Measurements from ENCODE around the gene GPI. TPM values are rescaled to one million over a fixed set of nuclear protein-coding genes. Genes with fewer than 3 reads are reported as not detected.
A peak's percentile ranks its signal among the peaks of the same experiment; 100 is the strongest.

Gene GPI
- total RNA-seq = 100 to 1,000 TPM; 106 to 188 TPM

DNA sequence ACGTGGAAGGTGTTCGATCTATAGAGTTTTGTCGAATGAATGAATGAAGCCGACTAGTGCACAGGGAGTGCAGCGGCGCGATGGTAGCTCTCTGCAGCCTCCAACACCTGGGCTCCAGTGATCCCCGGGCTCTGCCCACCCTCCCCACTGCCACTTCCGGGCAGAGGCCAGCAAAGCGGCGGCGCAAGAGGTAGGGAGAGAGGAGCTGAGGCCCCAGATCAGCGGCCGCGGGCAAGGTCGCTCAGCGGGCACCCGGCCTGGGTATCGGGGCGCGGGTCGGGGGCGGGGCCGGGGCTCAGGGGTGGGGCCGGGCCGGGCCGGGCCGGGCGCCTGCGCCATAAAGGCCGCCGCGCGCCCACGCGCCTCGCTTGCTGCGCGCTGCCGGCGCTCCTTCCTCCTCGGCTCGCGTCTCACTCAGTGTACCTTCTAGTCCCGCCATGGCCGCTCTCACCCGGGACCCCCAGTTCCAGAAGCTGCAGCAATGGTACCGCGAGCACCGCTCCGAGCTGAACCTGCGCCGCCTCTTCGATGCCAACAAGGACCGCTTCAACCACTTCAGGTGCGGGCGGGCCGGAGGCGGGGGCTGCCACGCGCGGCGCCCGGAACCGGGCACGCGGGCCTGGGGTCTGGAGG lies at the start of gene GPI:
GPI (plus strand) TSS at position 367 of the 633 bp plus-strand sequence; CDS start at position 438, 71 bp downstream.
- H3K27ac ChIP-seq = peak within 1 kb of the TSS; percentile 66 to 74
- H3K36me3 ChIP-seq = peaks cover 0 to 15% of the 10 kb centered on the region in 2 donors
- no peaks in the 10 kb centered on the region for H3K27me3 ChIP-seq (replicated peaks; ENCODE audit: insufficient read depth)
- DNase-seq (ENCODE audit: low spot score) = peak; percentile 48
- peak within 1 kb of the TSS; percentile 91 to 94 for H3K4me3 ChIP-seq
- under 1% methylated on average over 52 of the region's 67 CpGs for WGBS
- no peaks in the 10 kb centered on the region for H3K4me1 ChIP-seq (replicated peaks)
- no peaks in the 10 kb centered on the region for H3K9me3 ChIP-seq
- intact Hi-C loops (cut with DNase I) = no loop called here
- no peak for TF ChIP-seq CTCF (IDR thresholded peaks at IDR 0.05)
- TF ChIP-seq POLR2A (IDR thresholded peaks at IDR 0.05) = no peak

DNA sequence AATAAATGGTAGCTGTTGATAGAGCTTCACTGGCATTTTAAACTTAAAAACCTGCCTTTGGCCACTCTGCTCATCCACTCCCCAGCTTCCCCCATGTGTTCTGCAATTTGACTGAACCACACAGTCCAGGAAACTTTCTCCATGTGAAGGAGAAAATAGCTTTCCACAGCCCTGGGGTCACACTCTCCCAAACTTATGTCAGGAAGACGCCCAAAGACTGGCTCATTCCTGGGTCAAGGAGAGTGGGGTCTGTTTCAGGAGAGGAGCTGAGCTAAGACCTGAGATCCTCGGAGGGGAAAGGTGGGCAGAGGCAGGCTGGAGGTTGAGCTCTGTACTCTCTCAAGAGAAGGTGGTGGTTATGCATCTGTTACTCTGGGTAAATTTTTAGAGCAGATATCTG lies 48.7 kb upstream of the GPI start:
- H3K27me3 ChIP-seq (replicated peaks; ENCODE audit: insufficient read depth) = no peaks in the 10 kb centered on the region
- 90% methylated on average over 2 of the region's 2 CpGs for WGBS
- no peak for TF ChIP-seq POLR2A (IDR thresholded peaks at IDR 0.05)
- no peak for TF ChIP-seq POLR2AphosphoS5 (IDR thresholded peaks at IDR 0.05)
- no peak for TF ChIP-seq CTCF (IDR thresholded peaks at IDR 0.05)
- no peak overlapping the region for H3K4me3 ChIP-seq
- intact Hi-C loops (cut with DNase I) = no loop called here
- no peaks in the 10 kb centered on the region for H3K9me3 ChIP-seq
- no peak for DNase-seq (ENCODE audit: low spot score)
- peaks cover 17% of the 10 kb centered on the region for H3K4me1 ChIP-seq (replicated peaks)
- H3K36me3 ChIP-seq = no peaks in the 10 kb centered on the region
- peak overlapping the region in 1 of 2 donors; percentile 75 for H3K27ac ChIP-seq

GRCh38 chr19:34316741-34317301 lies 48.2 kb upstream of the GPI start:
- Histone ChIP-seq H3K9me3 (no peaks in the 10 kb centered on the region), H3K36me3 (peaks cover 0 to 4% of the 10 kb centered on the region in 2 donors), H3K27ac (peak overlapping the region in 1 of 2 donors; percentile 75), H3K4me1 (replicated peaks) (peaks cover 17% of the 10 kb centered on the region), H3K4me3 (no peak overlapping the region), H3K27me3 (replicated peaks; ENCODE audit: insufficient read depth) (no peaks in the 10 kb centered on the region)
- DNase-seq (ENCODE audit: low spot score) = no peak
- intact Hi-C loops (cut with DNase I) = no loop called here
- 85% methylated on average over 5 of the region's 5 CpGs for WGBS
- TF ChIP-seq POLR2A (IDR thresholded peaks at IDR 0.05) (no peak), POLR2AphosphoS5 (IDR thresholded peaks at IDR 0.05) (no peak), CTCF (IDR thresholded peaks at IDR 0.05) (no peak)

DNA sequence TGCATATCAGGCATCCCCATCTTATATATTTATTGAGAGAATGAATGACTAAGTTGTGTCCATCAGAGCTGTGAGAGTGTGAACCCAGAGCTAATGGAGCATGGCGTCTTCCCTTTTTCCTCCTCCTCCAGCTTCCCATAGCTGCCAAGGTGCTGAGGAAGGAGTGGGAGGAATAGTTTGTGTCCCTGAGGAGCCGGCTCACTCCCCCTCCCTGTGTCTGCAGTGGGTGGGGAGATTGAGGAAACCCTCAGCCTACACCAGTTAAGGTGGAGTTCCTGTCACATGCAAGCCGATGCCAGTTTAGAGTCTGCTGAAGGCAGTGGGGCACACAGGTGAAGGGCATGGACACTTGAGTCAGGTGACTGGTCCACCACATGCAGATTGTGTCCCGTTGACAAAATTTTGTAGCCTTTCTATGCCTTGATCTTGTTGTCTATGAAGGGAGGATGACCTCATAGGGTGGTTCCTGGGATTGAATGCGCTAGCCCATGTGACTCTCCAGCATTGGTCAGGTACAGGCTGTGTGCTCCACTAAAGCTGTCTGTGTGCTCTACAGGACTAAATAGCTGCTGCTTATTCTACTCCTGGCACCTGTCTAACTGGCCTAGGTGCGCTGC lies 47.6 kb upstream of the GPI start:
- DNase-seq (ENCODE audit: low spot score) = no peak
- no peak for TF ChIP-seq POLR2A (IDR thresholded peaks at IDR 0.05)
- Histone ChIP-seq H3K9me3 (no peaks in the 10 kb centered on the region), H3K4me1 (replicated peaks) (peaks cover 12% of the 10 kb centered on the region), H3K27ac (peak overlapping the region; percentile 31 to 75), H3K36me3 (peaks cover 0 to 7% of the 10 kb centered on the region in 2 donors), H3K27me3 (replicated peaks; ENCODE audit: insufficient read depth) (no peaks in the 10 kb centered on the region), H3K4me3 (no peak overlapping the region)
- WGBS = 81% methylated on average over 6 of the region's 6 CpGs
- intact Hi-C loops (cut with DNase I) = no loop called here

DNA sequence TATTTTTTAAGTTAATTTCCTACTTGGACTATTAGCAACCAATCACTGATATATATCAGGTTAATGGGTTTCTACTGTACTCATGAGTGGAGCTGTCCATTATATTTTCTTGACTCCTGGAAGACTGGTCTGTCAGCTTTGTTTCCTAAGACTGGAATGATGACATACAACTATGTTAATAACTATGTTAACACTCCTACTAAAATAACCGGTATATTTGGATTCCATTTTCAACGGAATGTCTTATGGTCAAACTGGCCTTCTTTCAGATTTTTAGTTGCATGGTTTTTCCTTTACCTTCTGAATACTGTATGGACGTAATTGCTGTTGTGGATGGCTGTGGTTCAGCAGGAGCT lies 45.8 kb upstream of the GPI start:
- Histone ChIP-seq H3K9me3 (no peaks in the 10 kb centered on the region), H3K27ac (peak overlapping the region in 1 of 2 donors; percentile 75), H3K4me1 (replicated peaks) (peaks cover 11% of the 10 kb centered on the region), H3K4me3 (no peak overlapping the region), H3K36me3 (peaks cover 0 to 7% of the 10 kb centered on the region in 2 donors), H3K27me3 (replicated peaks; ENCODE audit: insufficient read depth) (no peaks in the 10 kb centered on the region)
- 51% methylated on average over 3 of the region's 3 CpGs for WGBS
- DNase-seq (ENCODE audit: low spot score) = no peak
- peak; percentile 48 for TF ChIP-seq POLR2AphosphoS5 (IDR thresholded peaks at IDR 0.05)
- TF ChIP-seq POLR2A (IDR thresholded peaks at IDR 0.05) = no peak
- intact Hi-C loops (cut with DNase I) = no loop called here
